Smooth muscle cell (in vitro differentiated cells): ENCODE measurements around the gene PRKCZ. TPM values are rescaled to one million over a fixed set of nuclear protein-coding genes. Genes with fewer than 3 reads are reported as not detected.

Source experiments
- DNase-seq: peaks from one replicate; lab custom pipeline; 2025; ENCODE audit not compliant: unreplicated experiment; lab: John Stamatoyannopoulos, UW
- H2AFZ ChIP-seq: fragments of 200-600 bp; sonication (generic); 2 replicates; pipeline ENCODE4 v1.6.0; 2016; ENCODE audit warnings: antibody characterized with exemption, low read depth, mild to moderate bottlenecking
- H3F3A ChIP-seq: fragments of 200-600 bp; sonication (generic); 2 replicates; pipeline ENCODE4 v1.6.0; 2017; ENCODE audit warnings: antibody characterized with exemption, low read depth
- H3K27ac ChIP-seq: fragments of 200-600 bp; sonication (generic); 2 replicates; pipeline ENCODE4 v1.5.1; 2016; ENCODE audit warnings: low read depth, mild to moderate bottlenecking
- H3K27me3 ChIP-seq: fragments of 200-600 bp; sonication (generic); 2 replicates; pipeline ENCODE4 v1.6.1; 2016; ENCODE audit warnings: low read depth, mild to moderate bottlenecking
- H3K36me3 ChIP-seq: fragments of 200-600 bp; sonication (generic); 2 replicates; pipeline ENCODE4 v1.5.1; 2016; ENCODE audit warnings: low read depth
- H3K4me1 ChIP-seq: fragments of 200-600 bp; sonication (generic); 2 replicates; pipeline ENCODE4 v1.5.1; 2016; ENCODE audit warnings: low read depth
- H3K4me2 ChIP-seq: fragments of 200-600 bp; sonication (generic); 2 replicates; pipeline ENCODE4 v1.6.0; 2016; ENCODE audit warnings: mild to moderate bottlenecking
- H3K4me3 ChIP-seq: fragments of 200-600 bp; sonication (generic); 2 replicates; pipeline ENCODE4 v1.5.1; 2016; ENCODE audit warnings: mild to moderate bottlenecking
- H3K79me2 ChIP-seq: fragments of 200-600 bp; sonication (generic); 2 replicates; pipeline ENCODE4 v1.6.0; 2016; ENCODE audit warnings: low read depth, mild to moderate bottlenecking
- H3K9ac ChIP-seq: fragments of 200-600 bp; sonication (generic); 2 replicates; pipeline ENCODE4 v1.6.0; 2016; ENCODE audit warnings: low read depth
- H3K9me3 ChIP-seq: fragments of 200-600 bp; sonication (generic); replicated peaks from 2 replicates; pipeline ENCODE4 v1.5.1; 2016; ENCODE audit warnings: low read depth
- H4K20me1 ChIP-seq: fragments of 200-600 bp; sonication (generic); 2 replicates; pipeline ENCODE4 v1.6.0; 2016; ENCODE audit warnings: low read depth
- WGBS: methylation state at CpG from one replicate; pipeline ENCODE4 v1.1.7; 2016; ENCODE audit warnings: low lambda C conversion rate; 5-methylcytosine and 5-hydroxymethylcytosine counted together
- polyA plus RNA-seq: library from polyadenylated mRNA; unstranded; fragments of >200 nt; fragmentation: Nextera tagmentation; extraction: Ambion mirVana; gene quantifications from 2 replicates; pipeline ENCODE4 v1.2.1, GENCODE V29; 2016
- total RNA-seq: library from RNA; depleted of rRNA; stranded (reverse); fragments of >200 nt; gene quantifications from 2 replicates; pipeline ENCODE4 v1.2.3, GENCODE V29; 2014
- TF ChIP-seq, protein P1 (sequence below): fragments of 200-600 bp; sonication (generic); IDR thresholded peaks from 2 replicates; pipeline ENCODE4 v1.5.1; 2017; ENCODE audit warnings: borderline replicate concordance, mild to moderate bottlenecking, antibody characterized with exemption; ENCODE audit not compliant: insufficient read depth, poor library complexity, severe bottlenecking

Gene PRKCZ
- total and polyA plus RNA-seq, 2 experiments from 2014 or later: 5.8 to 10.3 TPM

DNA sequence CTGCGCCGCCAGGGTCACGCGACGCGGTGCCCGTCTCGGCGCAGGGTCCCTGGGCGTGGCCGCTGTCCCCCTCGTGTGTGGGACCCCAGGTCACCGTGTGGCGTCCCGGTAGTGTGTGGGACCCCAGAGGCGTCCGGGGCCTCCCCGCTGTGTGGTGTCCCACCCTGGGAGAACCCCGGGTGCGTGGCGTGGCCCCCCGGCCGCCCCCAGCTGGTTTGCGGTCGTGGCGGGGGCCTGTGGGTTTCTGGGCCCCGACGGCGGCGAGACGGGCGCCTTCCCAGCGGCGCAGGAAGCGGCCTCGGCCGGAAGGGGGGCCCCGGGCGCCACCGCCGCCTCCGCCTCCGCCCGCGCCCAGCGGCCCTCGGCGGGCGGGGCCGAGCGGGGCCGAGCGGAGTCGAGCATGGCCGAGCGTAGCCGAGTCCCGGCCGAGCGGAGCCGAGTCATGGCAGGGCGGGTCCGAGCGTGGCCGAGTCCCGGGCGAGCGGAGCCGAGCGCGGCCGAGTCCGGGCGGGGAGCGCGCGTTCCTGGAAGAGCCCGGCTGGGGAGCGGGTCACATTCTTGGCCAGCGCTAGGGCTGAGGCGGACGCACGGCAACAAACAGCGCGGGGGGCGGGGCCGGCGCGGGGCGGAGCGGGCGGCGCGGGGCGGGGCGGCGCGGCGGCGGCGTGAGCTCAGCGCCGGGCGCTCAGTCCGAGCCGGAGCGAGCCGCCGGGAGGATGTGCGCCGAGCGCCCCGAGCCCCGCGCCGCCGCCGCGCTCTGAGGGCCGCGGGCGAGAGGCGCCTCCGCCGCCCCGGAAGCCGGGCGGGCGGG lies 177.3 kb downstream of the PRKCZ start:
- peak overlapping the region; percentile 95 for H3K27ac ChIP-seq
- under 1% methylated on average over 57 of the region's 129 CpGs for whole genome bisulfite sequencing
- H3K4me1 ChIP-seq: peaks cover 35% of the 10 kb centered on the region
- H3K27me3 ChIP-seq: no peaks in the 10 kb centered on the region
- H4K20me1 ChIP-seq: peaks cover 40% of the 10 kb centered on the region
- H3K36me3 ChIP-seq: no peaks in the 10 kb centered on the region
- H3K4me3 ChIP-seq: peak overlapping the region; percentile 82
- H3F3A ChIP-seq: peaks cover 8% of the 10 kb centered on the region
- H3K79me2 ChIP-seq: peaks cover 40% of the 10 kb centered on the region
- no peak overlapping the region for H2AFZ ChIP-seq
- peak overlapping the region; percentile 98 for H3K9ac ChIP-seq
- H3K9me3 ChIP-seq: no peaks in the 10 kb centered on the region
- peak; percentile 92 for DNase-seq
- H3K4me2 ChIP-seq: peak overlapping the region; percentile 97
- TF ChIP-seq, protein P1, sequence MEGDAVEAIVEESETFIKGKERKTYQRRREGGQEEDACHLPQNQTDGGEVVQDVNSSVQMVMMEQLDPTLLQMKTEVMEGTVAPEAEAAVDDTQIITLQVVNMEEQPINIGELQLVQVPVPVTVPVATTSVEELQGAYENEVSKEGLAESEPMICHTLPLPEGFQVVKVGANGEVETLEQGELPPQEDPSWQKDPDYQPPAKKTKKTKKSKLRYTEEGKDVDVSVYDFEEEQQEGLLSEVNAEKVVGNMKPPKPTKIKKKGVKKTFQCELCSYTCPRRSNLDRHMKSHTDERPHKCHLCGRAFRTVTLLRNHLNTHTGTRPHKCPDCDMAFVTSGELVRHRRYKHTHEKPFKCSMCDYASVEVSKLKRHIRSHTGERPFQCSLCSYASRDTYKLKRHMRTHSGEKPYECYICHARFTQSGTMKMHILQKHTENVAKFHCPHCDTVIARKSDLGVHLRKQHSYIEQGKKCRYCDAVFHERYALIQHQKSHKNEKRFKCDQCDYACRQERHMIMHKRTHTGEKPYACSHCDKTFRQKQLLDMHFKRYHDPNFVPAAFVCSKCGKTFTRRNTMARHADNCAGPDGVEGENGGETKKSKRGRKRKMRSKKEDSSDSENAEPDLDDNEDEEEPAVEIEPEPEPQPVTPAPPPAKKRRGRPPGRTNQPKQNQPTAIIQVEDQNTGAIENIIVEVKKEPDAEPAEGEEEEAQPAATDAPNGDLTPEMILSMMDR: no peak

DNA sequence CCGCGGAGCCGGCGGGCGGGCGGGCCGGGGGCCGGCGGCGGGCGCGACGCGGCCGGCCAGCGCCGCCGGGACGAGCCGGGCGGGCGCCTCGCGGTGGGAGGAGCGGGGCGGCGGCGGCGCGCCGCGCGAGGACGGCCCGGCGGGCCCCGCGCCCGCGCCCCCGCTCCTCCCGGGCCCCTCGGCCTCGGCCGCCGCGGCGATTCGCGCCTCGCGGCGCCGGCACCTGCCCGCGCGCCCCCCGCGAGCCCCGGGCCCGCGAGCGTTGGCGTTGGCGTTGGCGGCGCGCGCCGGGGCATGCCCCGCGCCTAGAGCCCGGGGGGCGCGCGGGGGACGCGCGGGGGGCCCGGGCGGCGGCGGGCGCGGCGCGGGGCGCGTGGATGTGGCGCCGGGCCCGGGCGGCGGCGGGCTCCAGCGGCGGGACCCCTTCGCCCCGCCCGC lies 178.0 kb downstream of the PRKCZ start, which contains the start of gene SKI:
Gene SKI, plus strand, starts transcription at position 163 of the 438 bp plus-strand sequence. CDS start 448 bp downstream, outside the sequence.
- Histone ChIP-seq H3K79me2 (peaks cover 46% of the 10 kb centered on the region), H2AFZ (no peak within 1 kb of the TSS), H3K27ac (peak within 1 kb of the TSS; percentile 95), H3K4me1 (peaks cover 37% of the 10 kb centered on the region), H3K36me3 (no peaks in the 10 kb centered on the region), H3K4me3 (peak within 1 kb of the TSS; percentile 82), H3K4me2 (peak within 1 kb of the TSS; percentile 98), H3F3A (peaks cover 8% of the 10 kb centered on the region), H3K9ac (peak within 1 kb of the TSS; percentile 98), H4K20me1 (peaks cover 46% of the 10 kb centered on the region), H3K9me3 (no peaks in the 10 kb centered on the region), H3K27me3 (no peaks in the 10 kb centered on the region)
- TF ChIP-seq, protein P1: no peak
- no CpG with 5 or more reads among the region's 100 CpGs for WGBS
- DNase-seq: no peak

DNA sequence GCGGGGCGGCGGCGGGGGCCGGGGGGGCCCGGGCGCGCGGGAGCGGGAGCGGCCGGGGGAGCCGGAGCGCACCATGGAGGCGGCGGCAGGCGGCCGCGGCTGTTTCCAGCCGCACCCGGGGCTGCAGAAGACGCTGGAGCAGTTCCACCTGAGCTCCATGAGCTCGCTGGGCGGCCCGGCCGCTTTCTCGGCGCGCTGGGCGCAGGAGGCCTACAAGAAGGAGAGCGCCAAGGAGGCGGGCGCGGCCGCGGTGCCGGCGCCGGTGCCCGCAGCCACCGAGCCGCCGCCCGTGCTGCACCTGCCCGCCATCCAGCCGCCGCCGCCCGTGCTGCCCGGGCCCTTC lies 178.5 kb downstream of the PRKCZ start:
- Histone ChIP-seq H3K9ac (peak overlapping the region; percentile 72), H3K4me2 (peak overlapping the region; percentile 98), H3K27ac (no peak overlapping the region), H3K27me3 (no peaks in the 10 kb centered on the region), H4K20me1 (peaks cover 51% of the 10 kb centered on the region), H3K9me3 (no peaks in the 10 kb centered on the region), H3F3A (peaks cover 8% of the 10 kb centered on the region), H3K4me3 (peak overlapping the region; percentile 74), H3K36me3 (no peaks in the 10 kb centered on the region), H3K4me1 (peaks cover 42% of the 10 kb centered on the region), H2AFZ (no peak overlapping the region), H3K79me2 (peaks cover 51% of the 10 kb centered on the region)
- WGBS: 0% methylated on average over 14 of the region's 50 CpGs
- TF ChIP-seq, protein P1: no peak
- no peak for DNase-seq
